ENCODE data around the gene CPA5. TPM values are rescaled to one million over a fixed set of nuclear protein-coding genes. Genes with fewer than 3 reads are reported as not detected.

The CPA5 gene
- total RNA-seq, 6 experiments from 2014 or later, result not detected

- Histone ChIP-seq H3K9me3 (no peaks in the 10 kb centered on the region), H3K36me3 (no peaks in the 10 kb centered on the region), H3K4me3 (no peak overlapping the region), H3K27me3 (no peaks in the 10 kb centered on the region), H3K4me1 (no peaks in the 10 kb centered on the region), H3K27ac (no peak overlapping the region)
- TF ChIP-seq POLR2A (IDR thresholded peaks at IDR 0.05), result no peak
- TF ChIP-seq CTCF (IDR thresholded peaks at IDR 0.05), result no peak
- WGBS (ENCODE audit: insufficient coverage, low coverage, low lambda C conversion rate, missing lambda C conversion rate), result 51% methylated on average over 6 of the region's 6 CpGs
- DNase-seq, result no peak
- intact Hi-C loops (cut with DNase I), result no loop called here
- no peak for ATAC-seq
These were observed 10.3 kb upstream of the CPA5 start for GRCh38 chr7:130334274-130334673.

GRCh38 chr7:130337410-130337971 is 7.1 kb upstream of the CPA5 start:
- DNase-seq (no peak), ATAC-seq (no peak)
- Histone ChIP-seq H3K4me1 (no peaks in the 10 kb centered on the region), H3K27me3 (no peaks in the 10 kb centered on the region), H3K27ac (no peak overlapping the region), H3K36me3 (no peaks in the 10 kb centered on the region), H3K4me3 (no peak overlapping the region), H3K9me3 (no peaks in the 10 kb centered on the region)
- 40% methylated on average over 2 of the region's 6 CpGs for WGBS (ENCODE audit: insufficient coverage, low coverage, low lambda C conversion rate, missing lambda C conversion rate)
- intact Hi-C loops (cut with DNase I), result no loop called here
- TF ChIP-seq CTCF (IDR thresholded peaks at IDR 0.05) (no peak), POLR2A (IDR thresholded peaks at IDR 0.05) (no peak)

- whole genome bisulfite sequencing (ENCODE audit: insufficient coverage, low coverage, low lambda C conversion rate, missing lambda C conversion rate), result 75% methylated on average over 1 of the region's 3 CpGs
- Histone ChIP-seq H3K27me3 (no peaks in the 10 kb centered on the region), H3K27ac (no peak overlapping the region), H3K36me3 (no peaks in the 10 kb centered on the region), H3K9me3 (no peaks in the 10 kb centered on the region), H3K4me1 (no peaks in the 10 kb centered on the region), H3K4me3 (no peak overlapping the region)
- no peak for DNase-seq
- ATAC-seq, result no peak
- TF ChIP-seq CTCF (IDR thresholded peaks at IDR 0.05), result no peak
- TF ChIP-seq POLR2A (IDR thresholded peaks at IDR 0.05), result no peak
- intact Hi-C loops (cut with DNase I), result no loop called here
These were observed 6.4 kb upstream of the CPA5 start for GRCh38 chr7:130338233-130338632.

GRCh38 chr7:130341882-130342281 is 2.7 kb upstream of the CPA5 start:
- ATAC-seq, result no peak
- intact Hi-C loops (cut with DNase I), result no loop called here
- WGBS (ENCODE audit: insufficient coverage, low coverage, low lambda C conversion rate, missing lambda C conversion rate), result 75% methylated on average over 4 of the region's 4 CpGs

More at GRCh38 chr7:130341882-130342281, 2.7 kb upstream of the CPA5 start:
- Histone ChIP-seq H3K4me3 (no peak overlapping the region), H3K4me1 (no peaks in the 10 kb centered on the region), H3K9me3 (no peaks in the 10 kb centered on the region), H3K36me3 (no peaks in the 10 kb centered on the region), H3K27ac (no peak overlapping the region), H3K27me3 (no peaks in the 10 kb centered on the region)
- no peak for TF ChIP-seq POLR2A (IDR thresholded peaks at IDR 0.05)
- no peak for TF ChIP-seq CTCF (IDR thresholded peaks at IDR 0.05)
- no peak for DNase-seq

Measured in right lobe of liver (tissue), 6 donors.